Activated CD8-positive, alpha-beta T cell treated with anti-CD3 and anti-CD28 coated beads, Interleukin-2, amount 10 ng/mL, durations not matched to agents 7 days and 5 days (primary cell): ENCODE data around the gene BCAM. TPM values are rescaled to one million over a fixed set of nuclear protein-coding genes. Genes with fewer than 3 reads are reported as not detected.

ENCODE experiments used
- ATAC-seq: fragments of 150-1000 bp; cut with Tn5 transposase; one replicate; pipeline ENCODE4 v1.10.0; 2021; ENCODE audit warnings: moderate library complexity
- CTCF ChIA-PET: fragments of 350-600 bp; sonication (Branson Sonifier 250); formaldehyde crosslinking; loops from one replicate; lab custom pipeline; 2021; ENCODE audit warnings: antibody characterized with exemption; lab: Charles Lee
- POLR2A ChIA-PET: fragments of 350-600 bp; sonication (Branson Sonifier 250); formaldehyde crosslinking; loops from one replicate; lab custom pipeline; 2021; ENCODE audit warnings: antibody characterized with exemption; lab: Charles Lee
- DNase-seq: peaks from one replicate; pipeline ENCODE4 v3.0.0-alpha.2; 2020
- H3K27ac Mint-ChIP-seq: one replicate; pipeline ENCODE4 v1.8.0; 2021; ENCODE audit warnings: mild to moderate bottlenecking, mixed read lengths
- H3K27me3 Mint-ChIP-seq: one replicate; pipeline ENCODE4 v1.8.0; 2021; ENCODE audit warnings: low read depth, mixed read lengths
- H3K36me3 Mint-ChIP-seq: one replicate; pipeline ENCODE4 v1.8.0; 2021; ENCODE audit warnings: low read depth, mixed read lengths
- H3K4me1 Mint-ChIP-seq: one replicate; pipeline ENCODE4 v1.8.0; 2021; ENCODE audit warnings: low read depth, mixed read lengths
- H3K4me3 Mint-ChIP-seq: one replicate; pipeline ENCODE4 v1.8.0; 2021; ENCODE audit warnings: mild to moderate bottlenecking, mixed read lengths
- H3K9me3 Mint-ChIP-seq: one replicate; pipeline ENCODE4 v1.8.0; 2022; ENCODE audit warnings: mixed read lengths; ENCODE audit not compliant: insufficient read depth
- total RNA-seq, 2 experiments: library from RNA; stranded (reverse); gene quantifications; one replicate each; pipeline ENCODE4 v1.2.3, GENCODE V29; 2021

Gene BCAM
- total RNA-seq, 2 experiments from 2014 or later, result not detected

DNA sequence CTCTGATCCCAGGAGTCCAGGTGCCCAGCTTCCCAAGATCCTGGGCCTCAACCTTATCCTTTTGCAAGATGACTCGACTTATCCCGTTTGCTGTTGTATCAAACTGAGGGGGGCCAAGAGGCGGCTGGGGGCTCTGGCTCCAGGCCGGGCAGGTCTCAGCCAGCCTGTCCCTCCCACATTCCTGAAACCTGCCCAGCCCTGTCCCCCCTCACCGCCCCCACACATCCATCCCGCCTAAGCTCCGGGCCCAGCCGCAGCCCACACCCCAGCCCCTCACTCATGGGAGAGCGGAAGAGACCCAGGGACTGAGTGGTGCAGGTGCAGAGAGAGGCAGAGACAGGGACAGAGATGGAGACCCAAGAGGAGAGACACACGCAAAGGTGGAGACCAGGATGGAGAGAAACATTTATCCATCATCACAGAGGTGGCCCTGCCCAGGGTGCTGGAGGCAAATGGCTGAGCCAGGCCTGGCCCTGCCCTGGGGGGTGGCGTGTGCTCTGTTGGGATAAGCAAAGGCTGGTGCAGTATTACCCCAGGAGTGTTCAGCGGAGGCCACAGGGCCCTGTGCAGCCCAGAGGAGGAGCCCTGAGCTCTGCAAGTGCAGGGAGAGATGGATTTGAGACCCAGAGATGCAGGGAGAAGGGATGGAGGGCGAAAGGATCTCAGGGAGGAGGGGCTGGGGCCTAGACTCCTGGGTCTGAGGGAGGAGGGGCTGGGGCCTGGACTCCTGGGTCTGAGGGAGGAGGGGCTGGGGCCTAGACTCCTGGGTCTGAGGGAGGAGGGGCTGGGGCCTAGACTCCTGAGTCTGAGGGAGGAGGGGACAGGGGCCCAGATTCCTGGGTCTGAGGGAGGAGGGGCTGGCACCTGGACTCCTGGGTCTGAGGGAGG is 1.6 kb downstream of the BCAM start:
- H3K4me3 Mint-ChIP-seq, result no peak overlapping the region
- peaks cover 1% of the 10 kb centered on the region for H3K4me1 Mint-ChIP-seq
- POLR2A ChIA-PET, result no interaction called here
- CTCF ChIA-PET, result no interaction called here
- ATAC-seq (no peak), DNase-seq (no peak)
- H3K27me3 Mint-ChIP-seq, result peaks cover 4% of the 10 kb centered on the region
- H3K27ac Mint-ChIP-seq, result no peak overlapping the region
- no peaks in the 10 kb centered on the region for H3K9me3 Mint-ChIP-seq
- no peaks in the 10 kb centered on the region for H3K36me3 Mint-ChIP-seq

DNA sequence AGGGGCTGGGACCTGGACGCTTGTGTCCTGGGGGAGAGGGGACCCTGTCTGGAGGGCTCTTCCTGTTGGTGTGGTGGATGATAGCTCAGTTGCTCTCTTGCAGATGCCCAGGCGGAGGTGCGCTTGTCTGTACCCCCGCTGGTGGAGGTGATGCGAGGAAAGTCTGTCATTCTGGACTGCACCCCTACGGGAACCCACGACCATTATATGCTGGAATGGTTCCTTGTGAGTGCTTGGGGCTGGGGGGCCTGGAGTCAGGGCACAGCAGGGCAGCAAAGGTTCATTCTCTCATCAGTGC is 2.2 kb downstream of the BCAM start:
- DNase-seq, result no peak
- peaks cover 4% of the 10 kb centered on the region for H3K27me3 Mint-ChIP-seq
- H3K27ac Mint-ChIP-seq, result no peak overlapping the region
- no peak for ATAC-seq
- ChIA-PET POLR2A (no interaction called here), CTCF (no interaction called here)
- H3K36me3 Mint-ChIP-seq, result no peaks in the 10 kb centered on the region
- H3K9me3 Mint-ChIP-seq, result no peaks in the 10 kb centered on the region
- H3K4me3 Mint-ChIP-seq, result no peak overlapping the region
- H3K4me1 Mint-ChIP-seq, result peaks cover 1% of the 10 kb centered on the region

DNA sequence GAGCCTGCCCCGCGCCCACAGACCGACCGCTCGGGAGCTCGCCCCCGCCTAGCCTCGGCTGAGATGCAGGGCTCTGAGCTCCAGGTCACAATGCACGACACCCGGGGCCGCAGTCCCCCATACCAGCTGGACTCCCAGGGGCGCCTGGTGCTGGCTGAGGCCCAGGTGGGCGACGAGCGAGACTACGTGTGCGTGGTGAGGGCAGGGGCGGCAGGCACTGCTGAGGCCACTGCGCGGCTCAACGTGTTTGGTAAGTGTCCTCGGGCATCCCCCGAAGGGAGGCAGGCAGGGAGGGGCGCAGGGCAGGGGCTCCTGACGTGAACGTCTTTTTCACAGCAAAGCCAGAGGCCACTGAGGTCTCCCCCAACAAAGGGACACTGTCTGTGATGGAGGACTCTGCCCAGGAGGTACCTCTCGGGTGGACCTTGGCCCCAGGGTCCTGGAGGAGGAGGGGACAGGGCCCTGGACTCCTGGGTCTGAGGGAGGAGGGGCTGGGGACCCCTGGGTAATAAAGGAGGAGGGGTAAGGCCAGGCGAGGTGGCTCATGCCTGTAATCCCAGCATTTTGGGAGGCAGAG is 3.3 kb downstream of the BCAM start:
- H3K36me3 Mint-ChIP-seq, result no peaks in the 10 kb centered on the region
- ATAC-seq (no peak), DNase-seq (no peak)
- peaks cover 1% of the 10 kb centered on the region for H3K4me1 Mint-ChIP-seq
- no peak overlapping the region for H3K27ac Mint-ChIP-seq
- CTCF ChIA-PET, result no interaction called here
- POLR2A ChIA-PET, result no interaction called here
- H3K9me3 Mint-ChIP-seq, result no peaks in the 10 kb centered on the region
- no peak overlapping the region for H3K4me3 Mint-ChIP-seq
- peaks cover 4% of the 10 kb centered on the region for H3K27me3 Mint-ChIP-seq

DNA sequence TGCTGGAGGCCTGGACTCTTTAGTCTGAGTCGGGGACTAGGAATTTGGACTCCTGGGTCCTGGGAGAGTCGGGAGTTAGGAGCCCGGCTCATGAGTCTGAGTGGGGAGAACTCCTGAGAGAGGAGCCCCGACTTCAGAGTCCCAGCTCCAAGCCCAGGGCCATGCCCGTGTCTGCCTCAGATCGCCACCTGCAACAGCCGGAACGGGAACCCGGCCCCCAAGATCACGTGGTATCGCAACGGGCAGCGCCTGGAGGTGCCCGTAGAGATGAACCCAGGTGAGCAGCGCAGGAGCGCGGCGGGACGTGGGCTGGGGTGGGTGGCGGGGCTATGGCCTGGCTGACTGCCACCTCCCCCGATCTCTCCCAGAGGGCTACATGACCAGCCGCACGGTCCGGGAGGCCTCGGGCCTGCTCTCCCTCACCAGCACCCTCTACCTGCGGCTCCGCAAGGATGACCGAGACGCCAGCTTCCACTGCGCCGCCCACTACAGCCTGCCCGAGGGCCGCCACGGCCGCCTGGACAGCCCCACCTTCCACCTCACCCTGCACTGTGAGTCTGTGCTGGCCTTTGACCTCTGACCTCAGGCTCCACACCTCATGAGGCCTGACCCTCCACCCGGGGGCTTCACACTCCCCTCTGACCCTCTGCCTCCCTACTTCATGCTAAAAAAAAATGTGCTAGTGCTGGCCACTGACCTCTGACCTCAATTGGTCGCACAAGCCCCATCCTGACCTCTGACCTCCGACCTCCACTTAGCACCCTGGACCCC is 4.4 kb downstream of the BCAM start:
- Mint-ChIP-seq H3K27me3 (peaks cover 4% of the 10 kb centered on the region), H3K4me1 (peaks cover 1% of the 10 kb centered on the region), H3K4me3 (no peak overlapping the region), H3K27ac (no peak overlapping the region), H3K36me3 (no peaks in the 10 kb centered on the region), H3K9me3 (no peaks in the 10 kb centered on the region)
- CTCF ChIA-PET, result no interaction called here
- DNase-seq, result no peak
- no peak for ATAC-seq
- POLR2A ChIA-PET, result no interaction called here

DNA sequence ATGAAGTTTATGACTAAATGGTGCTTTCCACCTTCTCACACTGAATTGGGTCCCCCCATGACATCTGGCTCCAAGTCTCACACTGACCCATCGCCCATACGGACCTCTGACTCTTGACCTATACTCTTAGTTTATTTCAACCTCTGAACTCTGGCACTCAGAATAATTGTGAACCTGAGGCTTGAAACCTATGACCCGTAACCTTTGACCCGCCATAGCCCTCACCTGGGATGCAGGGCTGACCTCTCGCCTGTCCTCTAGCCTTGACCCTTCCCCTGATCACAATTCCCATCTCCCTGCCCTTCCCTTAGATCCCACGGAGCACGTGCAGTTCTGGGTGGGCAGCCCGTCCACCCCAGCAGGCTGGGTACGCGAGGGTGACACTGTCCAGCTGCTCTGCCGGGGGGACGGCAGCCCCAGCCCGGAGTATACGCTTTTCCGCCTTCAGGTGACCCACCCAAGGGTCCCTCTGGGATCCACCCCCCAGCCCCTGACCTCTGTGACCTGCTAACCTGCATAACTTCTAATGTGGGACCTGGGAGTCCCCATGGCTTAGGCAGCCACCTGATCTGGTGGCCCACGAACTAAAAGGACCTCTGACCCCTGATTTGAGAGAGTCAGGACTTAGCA is 5.1 kb downstream of the BCAM start:
- ATAC-seq, result no peak
- H3K4me3 Mint-ChIP-seq, result no peak overlapping the region
- no peak overlapping the region for H3K27ac Mint-ChIP-seq
- ChIA-PET POLR2A (no interaction called here), CTCF (no interaction called here)
- no peak for DNase-seq
- H3K4me1 Mint-ChIP-seq, result peaks cover 1% of the 10 kb centered on the region
- no peaks in the 10 kb centered on the region for H3K9me3 Mint-ChIP-seq
- H3K36me3 Mint-ChIP-seq, result no peaks in the 10 kb centered on the region
- H3K27me3 Mint-ChIP-seq, result peaks cover 2% of the 10 kb centered on the region

DNA sequence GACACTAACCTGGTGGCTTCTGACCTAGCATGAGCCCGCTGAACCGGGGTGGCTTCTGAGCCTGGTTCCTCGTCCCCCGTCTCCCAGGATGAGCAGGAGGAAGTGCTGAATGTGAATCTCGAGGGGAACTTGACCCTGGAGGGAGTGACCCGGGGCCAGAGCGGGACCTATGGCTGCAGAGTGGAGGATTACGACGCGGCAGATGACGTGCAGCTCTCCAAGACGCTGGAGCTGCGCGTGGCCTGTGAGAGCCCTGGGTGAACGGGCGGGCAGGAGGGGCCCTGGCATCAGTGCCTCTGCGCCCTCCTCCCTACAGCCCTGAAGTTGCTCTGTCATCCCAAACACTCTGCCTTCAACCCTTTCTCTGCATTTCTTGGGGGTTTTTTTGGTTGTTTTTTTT is 5.6 kb downstream of the BCAM start:
- no peaks in the 10 kb centered on the region for H3K27me3 Mint-ChIP-seq
- H3K36me3 Mint-ChIP-seq, result no peaks in the 10 kb centered on the region
- no peaks in the 10 kb centered on the region for H3K4me1 Mint-ChIP-seq
- no peak overlapping the region for H3K4me3 Mint-ChIP-seq
- H3K27ac Mint-ChIP-seq, result no peak overlapping the region
- H3K9me3 Mint-ChIP-seq, result no peaks in the 10 kb centered on the region
- ChIA-PET CTCF (no interaction called here), POLR2A (no interaction called here)
- no peak for ATAC-seq
- DNase-seq, result no peak

DNA sequence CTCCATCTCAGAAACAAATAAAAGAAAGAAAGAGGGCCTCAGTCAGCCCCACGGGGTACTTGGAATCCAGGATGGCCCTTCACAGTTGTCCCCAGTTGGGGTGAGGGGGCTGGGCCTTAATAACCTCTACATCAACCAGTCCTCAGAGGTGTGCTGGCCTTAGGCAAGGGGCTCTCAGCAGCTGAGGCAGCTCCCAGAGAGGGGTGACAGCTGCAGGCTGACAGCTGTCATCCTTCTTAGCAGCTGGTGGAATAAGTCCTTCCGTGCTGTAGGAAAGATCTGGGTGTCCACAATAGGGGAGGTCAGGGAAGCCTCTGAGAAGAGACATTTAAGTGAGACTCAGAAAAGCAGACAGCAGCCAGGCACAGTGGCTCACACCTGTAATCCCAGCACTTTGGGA is 7.4 kb downstream of the BCAM start:
- no peak overlapping the region for H3K27ac Mint-ChIP-seq
- H3K36me3 Mint-ChIP-seq, result no peaks in the 10 kb centered on the region
- H3K9me3 Mint-ChIP-seq, result no peaks in the 10 kb centered on the region
- ATAC-seq (no peak), DNase-seq (no peak)
- POLR2A ChIA-PET, result no interaction called here
- H3K27me3 Mint-ChIP-seq, result no peaks in the 10 kb centered on the region
- CTCF ChIA-PET, result no interaction called here
- no peaks in the 10 kb centered on the region for H3K4me1 Mint-ChIP-seq
- no peak overlapping the region for H3K4me3 Mint-ChIP-seq

DNA sequence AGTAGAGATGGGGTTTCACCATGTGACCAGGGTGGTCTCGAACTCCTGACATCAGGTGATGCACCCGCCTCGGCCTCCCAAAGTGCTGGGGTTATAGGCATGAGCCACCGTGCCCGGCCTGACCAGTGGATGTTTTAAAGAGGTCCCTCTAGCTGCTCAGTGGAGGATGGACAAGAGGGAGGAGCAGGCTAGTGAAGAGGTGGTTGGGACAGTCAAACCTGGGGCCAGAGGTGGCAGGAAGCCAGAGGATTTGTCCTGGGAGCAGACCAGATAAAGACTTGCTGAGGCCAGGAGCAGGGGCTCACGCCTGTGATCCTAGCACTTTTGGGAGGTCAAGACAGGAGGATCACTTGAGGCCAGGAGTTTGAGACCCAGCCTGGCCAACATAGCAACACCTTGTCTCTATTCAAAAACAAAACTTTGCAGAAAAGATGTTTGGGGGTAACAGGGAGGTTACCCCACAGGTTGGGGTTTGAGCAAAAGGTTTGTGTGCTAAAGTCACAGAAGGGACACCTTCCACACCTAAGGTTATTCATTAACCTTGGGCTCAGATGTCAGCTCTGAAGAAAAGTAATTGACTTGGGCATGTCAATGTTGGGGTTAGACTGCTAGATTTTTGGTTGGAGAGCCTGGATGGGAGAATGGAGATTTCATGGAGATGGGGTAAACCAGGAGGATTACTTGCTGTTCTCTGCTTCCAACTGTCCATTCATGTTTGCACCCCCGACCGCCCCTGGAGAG is 9.0 kb downstream of the BCAM start:
- H3K9me3 Mint-ChIP-seq, result no peaks in the 10 kb centered on the region
- CTCF ChIA-PET, result no interaction called here
- no peaks in the 10 kb centered on the region for H3K27me3 Mint-ChIP-seq

DNA sequence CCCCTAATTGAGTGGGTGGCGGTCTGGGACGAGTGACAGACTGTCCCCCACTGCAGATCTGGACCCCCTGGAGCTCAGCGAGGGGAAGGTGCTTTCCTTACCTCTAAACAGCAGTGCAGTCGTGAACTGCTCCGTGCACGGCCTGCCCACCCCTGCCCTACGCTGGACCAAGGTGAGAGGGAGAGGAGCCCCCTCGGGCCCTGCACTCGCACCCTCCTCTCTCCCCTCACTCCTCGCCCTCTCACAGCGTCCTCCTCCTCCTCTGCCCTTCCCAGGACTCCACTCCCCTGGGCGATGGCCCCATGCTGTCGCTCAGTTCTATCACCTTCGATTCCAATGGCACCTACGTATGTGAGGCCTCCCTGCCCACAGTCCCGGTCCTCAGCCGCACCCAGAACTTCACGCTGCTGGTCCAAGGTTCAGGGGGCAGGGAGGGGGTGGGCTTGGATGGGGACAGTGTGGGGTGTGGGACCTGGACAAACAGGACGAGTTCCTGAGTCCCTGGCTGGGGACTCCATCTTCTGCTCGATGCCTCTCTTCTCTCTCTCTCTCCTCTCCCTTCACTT is 9.6 kb downstream of the BCAM start:
- H3K9me3 Mint-ChIP-seq, result no peaks in the 10 kb centered on the region
- H3K27me3 Mint-ChIP-seq, result no peaks in the 10 kb centered on the region
- no peak for ATAC-seq
- no peak overlapping the region for H3K27ac Mint-ChIP-seq
- POLR2A ChIA-PET, result no interaction called here
- H3K36me3 Mint-ChIP-seq, result no peaks in the 10 kb centered on the region
- no peak for DNase-seq
- no peaks in the 10 kb centered on the region for H3K4me1 Mint-ChIP-seq
- no peak overlapping the region for H3K4me3 Mint-ChIP-seq
- CTCF ChIA-PET, result no interaction called here

More for the DNA sequence above, 9.0 kb downstream of the BCAM start:
- ATAC-seq (no peak), DNase-seq (no peak)
- Mint-ChIP-seq H3K4me1 (no peaks in the 10 kb centered on the region), H3K4me3 (no peak overlapping the region), H3K36me3 (no peaks in the 10 kb centered on the region), H3K27ac (no peak overlapping the region)
- POLR2A ChIA-PET, result no interaction called here

DNA sequence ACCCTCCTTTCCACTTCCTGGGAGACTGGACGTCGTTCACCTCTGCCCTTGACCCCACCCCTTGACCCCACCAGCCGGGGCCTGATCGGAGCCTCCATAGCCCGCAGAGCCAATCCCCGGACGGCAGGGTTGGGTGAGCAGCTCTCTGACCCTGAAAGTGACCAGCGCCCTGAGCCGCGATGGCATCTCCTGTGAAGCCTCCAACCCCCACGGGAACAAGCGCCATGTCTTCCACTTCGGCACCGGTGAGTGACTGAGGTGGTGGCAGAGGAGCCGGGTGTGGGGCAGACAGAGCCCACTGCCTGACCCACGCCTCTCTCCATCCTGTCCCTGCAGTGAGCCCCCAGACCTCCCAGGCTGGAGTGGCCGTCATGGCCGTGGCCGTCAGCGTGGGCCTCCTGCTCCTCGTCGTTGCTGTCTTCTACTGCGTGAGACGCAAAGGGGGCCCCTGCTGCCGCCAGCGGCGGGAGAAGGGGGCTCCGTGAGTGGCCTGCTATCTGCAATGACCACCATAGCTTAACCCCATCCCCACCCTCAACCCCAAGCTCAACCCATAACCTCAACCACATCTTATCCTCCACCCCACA is 10.4 kb downstream of the BCAM start:
- no peaks in the 10 kb centered on the region for H3K9me3 Mint-ChIP-seq
- POLR2A ChIA-PET, result no interaction called here
- CTCF ChIA-PET, result no interaction called here

More for the DNA sequence above, 10.4 kb downstream of the BCAM start:
- Mint-ChIP-seq H3K4me3 (no peak overlapping the region), H3K27me3 (no peaks in the 10 kb centered on the region), H3K27ac (no peak overlapping the region), H3K36me3 (no peaks in the 10 kb centered on the region), H3K4me1 (no peaks in the 10 kb centered on the region)
- no peak for ATAC-seq
- DNase-seq, result no peak
